Neural progenitor cell (in vitro differentiated cells): ENCODE data around the gene OAS2. TPM values are rescaled to one million over a fixed set of nuclear protein-coding genes. Genes with fewer than 3 reads are reported as not detected.

Source experiments
- DNase-seq: peaks from one replicate; pipeline ENCODE4 v3.0.0-alpha.2; 2016; ENCODE audit warnings: low spot score
- H2AFZ ChIP-seq: fragments of 200-600 bp; sonication (generic); replicated peaks from 2 replicates; pipeline ENCODE4 v1.6.1; 2016; ENCODE audit warnings: antibody characterized with exemption
- H3F3A ChIP-seq: fragments of 200-600 bp; sonication (generic); 2 replicates; pipeline ENCODE4 v1.6.1; 2016; ENCODE audit warnings: antibody characterized with exemption, low read depth
- H3K27ac ChIP-seq: fragments of 200-600 bp; sonication (generic); 2 replicates; pipeline ENCODE4 v1.5.1; 2016; ENCODE audit warnings: mild to moderate bottlenecking
- H3K27me3 ChIP-seq: fragments of 200-600 bp; sonication (generic); 2 replicates; pipeline ENCODE4 v1.6.1; 2016; ENCODE audit warnings: mild to moderate bottlenecking, moderate library complexity
- H3K36me3 ChIP-seq: fragments of 200-600 bp; sonication (generic); 2 replicates; pipeline ENCODE4 v1.5.1; 2016
- H3K4me1 ChIP-seq: fragments of 200-600 bp; sonication (generic); 2 replicates; pipeline ENCODE4 v1.6.1; 2016; ENCODE audit warnings: mixed run types
- H3K4me2 ChIP-seq: fragments of 200-600 bp; sonication (generic); 2 replicates; pipeline ENCODE4 v1.6.1; 2016
- H3K4me3 ChIP-seq: fragments of 200-600 bp; sonication (generic); 2 replicates; pipeline ENCODE4 v1.5.1; 2016
- H3K79me2 ChIP-seq: fragments of 200-600 bp; sonication (generic); 2 replicates; pipeline ENCODE4 v1.6.1; 2016; ENCODE audit warnings: low read depth
- H3K9ac ChIP-seq: fragments of 200-600 bp; sonication (generic); 2 replicates; pipeline ENCODE4 v1.6.1; 2016
- H3K9me3 ChIP-seq: fragments of 200-600 bp; sonication (generic); 2 replicates; pipeline ENCODE4 v1.5.1; 2016; ENCODE audit warnings: low read depth
- H4K20me1 ChIP-seq: fragments of 200-600 bp; sonication (generic); 2 replicates; pipeline ENCODE4 v1.6.1; 2016; ENCODE audit warnings: low read depth
- H3K27ac Mint-ChIP-seq: 3 replicates; pipeline ENCODE4 v1.8.0; 2021; ENCODE audit warnings: mixed read lengths
- H3K27me3 Mint-ChIP-seq: 2 replicates; pipeline ENCODE4 v1.8.0; 2022; ENCODE audit warnings: low read depth, mild to moderate bottlenecking, inconsistent platforms, moderate library complexity, mixed read lengths; ENCODE audit not compliant: insufficient read depth
- H3K36me3 Mint-ChIP-seq: 3 replicates; pipeline ENCODE4 v1.8.0; 2021; ENCODE audit warnings: mixed read lengths
- H3K4me1 Mint-ChIP-seq: 3 replicates; pipeline ENCODE4 v1.8.0; 2021; ENCODE audit warnings: mixed read lengths
- H3K4me3 Mint-ChIP-seq: 3 replicates; pipeline ENCODE4 v1.8.0; 2021; ENCODE audit warnings: mild to moderate bottlenecking, moderate library complexity, mixed read lengths
- H3K9me3 Mint-ChIP-seq: 3 replicates; pipeline ENCODE4 v1.8.0; 2020; ENCODE audit warnings: mixed read lengths
- EZH2 ChIP-seq: fragments of 200-600 bp; sonication (generic); IDR thresholded peaks from 2 replicates; pipeline ENCODE4 v1.6.1; 2017; ENCODE audit warnings: antibody characterized with exemption, mild to moderate bottlenecking, moderate library complexity
- EZH2phosphoT487 ChIP-seq: fragments of 200-600 bp; sonication (generic); IDR thresholded peaks from 2 replicates; pipeline ENCODE4 v1.6.1; 2017; ENCODE audit warnings: antibody characterized with exemption
- total RNA-seq: library from RNA; depleted of rRNA; stranded (reverse); fragments of >200 nt; gene quantifications from 2 replicates; pipeline ENCODE4 v1.2.3, GENCODE V29; 2015; ENCODE audit warnings: low replicate concordance
- TF ChIP-seq, protein P1 (sequence below): fragments of 200-600 bp; sonication (generic); IDR thresholded peaks from 2 replicates; pipeline ENCODE4 v1.5.1; 2017; ENCODE audit warnings: antibody characterized with exemption, mild to moderate bottlenecking

The OAS2 gene
- total RNA-seq, 1 donor from 2014 or later: not detected

GRCh38 chr12:113043240-113043639 is 64.9 kb downstream of the OAS2 start:
- Mint-ChIP-seq H3K27ac (no peak overlapping the region), H3K4me3 (no peak overlapping the region), H3K4me1 (peaks cover 6% of the 10 kb centered on the region), H3K27me3 (peaks cover 27% of the 10 kb centered on the region), H3K9me3 (peaks cover 3% of the 10 kb centered on the region), H3K36me3 (no peaks in the 10 kb centered on the region)
- no peak for DNase-seq
- Histone ChIP-seq H4K20me1 (no peaks in the 10 kb centered on the region), H3K4me2 (no peak overlapping the region), H3K4me1 (no peaks in the 10 kb centered on the region), H2AFZ (no peak overlapping the region), H3K9ac (no peak overlapping the region), H3K9me3 (no peaks in the 10 kb centered on the region), H3K27ac (no peak overlapping the region), H3F3A (no peaks in the 10 kb centered on the region), H3K4me3 (no peak overlapping the region), H3K27me3 (peaks cover 44% of the 10 kb centered on the region), H3K36me3 (no peaks in the 10 kb centered on the region), H3K79me2 (no peaks in the 10 kb centered on the region)
- TF ChIP-seq EZH2phosphoT487 (no peak), EZH2 (no peak)
- TF ChIP-seq, protein P1, sequence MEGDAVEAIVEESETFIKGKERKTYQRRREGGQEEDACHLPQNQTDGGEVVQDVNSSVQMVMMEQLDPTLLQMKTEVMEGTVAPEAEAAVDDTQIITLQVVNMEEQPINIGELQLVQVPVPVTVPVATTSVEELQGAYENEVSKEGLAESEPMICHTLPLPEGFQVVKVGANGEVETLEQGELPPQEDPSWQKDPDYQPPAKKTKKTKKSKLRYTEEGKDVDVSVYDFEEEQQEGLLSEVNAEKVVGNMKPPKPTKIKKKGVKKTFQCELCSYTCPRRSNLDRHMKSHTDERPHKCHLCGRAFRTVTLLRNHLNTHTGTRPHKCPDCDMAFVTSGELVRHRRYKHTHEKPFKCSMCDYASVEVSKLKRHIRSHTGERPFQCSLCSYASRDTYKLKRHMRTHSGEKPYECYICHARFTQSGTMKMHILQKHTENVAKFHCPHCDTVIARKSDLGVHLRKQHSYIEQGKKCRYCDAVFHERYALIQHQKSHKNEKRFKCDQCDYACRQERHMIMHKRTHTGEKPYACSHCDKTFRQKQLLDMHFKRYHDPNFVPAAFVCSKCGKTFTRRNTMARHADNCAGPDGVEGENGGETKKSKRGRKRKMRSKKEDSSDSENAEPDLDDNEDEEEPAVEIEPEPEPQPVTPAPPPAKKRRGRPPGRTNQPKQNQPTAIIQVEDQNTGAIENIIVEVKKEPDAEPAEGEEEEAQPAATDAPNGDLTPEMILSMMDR: no peak

DNA sequence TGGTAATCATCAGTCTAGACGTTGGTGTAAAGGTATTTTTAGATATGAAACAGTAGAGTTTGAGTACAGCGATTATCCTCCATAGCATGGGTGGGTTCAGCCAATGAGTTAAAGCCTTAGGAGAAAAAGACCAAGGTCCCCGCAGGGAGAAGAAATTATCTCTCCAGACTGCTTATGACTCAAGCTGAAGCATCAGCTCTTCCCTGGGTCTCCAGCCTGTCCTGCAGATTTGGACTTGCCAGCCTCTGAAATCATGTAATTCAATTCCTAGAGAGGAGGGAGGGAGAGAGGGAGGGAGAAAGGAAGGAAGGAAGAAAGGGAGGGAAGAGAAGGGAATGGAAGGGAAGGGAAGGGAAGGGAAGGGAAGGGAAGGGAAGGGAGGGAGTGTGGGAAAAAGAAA is 66.2 kb downstream of the OAS2 start:
- no peaks in the 10 kb centered on the region for H3K79me2 ChIP-seq
- no peak overlapping the region for H3K4me3 ChIP-seq
- H3K27me3 ChIP-seq: peaks cover 46% of the 10 kb centered on the region
- H3F3A ChIP-seq: no peaks in the 10 kb centered on the region
- no peak for DNase-seq
- no peak overlapping the region for H3K27ac ChIP-seq
- H3K36me3 Mint-ChIP-seq: no peaks in the 10 kb centered on the region
- H3K9me3 Mint-ChIP-seq: peaks cover 3% of the 10 kb centered on the region
- no peaks in the 10 kb centered on the region for H3K9me3 ChIP-seq
- no peak overlapping the region for H3K4me3 Mint-ChIP-seq
- no peak overlapping the region for H3K4me2 ChIP-seq
- H3K27me3 Mint-ChIP-seq: peaks cover 27% of the 10 kb centered on the region
- H4K20me1 ChIP-seq: no peaks in the 10 kb centered on the region
- H3K9ac ChIP-seq: no peak overlapping the region
- TF ChIP-seq EZH2 (no peak), EZH2phosphoT487 (no peak)
- TF ChIP-seq, protein P1: no peak
- H2AFZ ChIP-seq: no peak overlapping the region
- H3K4me1 ChIP-seq: no peaks in the 10 kb centered on the region
- H3K4me1 Mint-ChIP-seq: peaks cover 6% of the 10 kb centered on the region
- no peaks in the 10 kb centered on the region for H3K36me3 ChIP-seq
- H3K27ac Mint-ChIP-seq: no peak overlapping the region

DNA sequence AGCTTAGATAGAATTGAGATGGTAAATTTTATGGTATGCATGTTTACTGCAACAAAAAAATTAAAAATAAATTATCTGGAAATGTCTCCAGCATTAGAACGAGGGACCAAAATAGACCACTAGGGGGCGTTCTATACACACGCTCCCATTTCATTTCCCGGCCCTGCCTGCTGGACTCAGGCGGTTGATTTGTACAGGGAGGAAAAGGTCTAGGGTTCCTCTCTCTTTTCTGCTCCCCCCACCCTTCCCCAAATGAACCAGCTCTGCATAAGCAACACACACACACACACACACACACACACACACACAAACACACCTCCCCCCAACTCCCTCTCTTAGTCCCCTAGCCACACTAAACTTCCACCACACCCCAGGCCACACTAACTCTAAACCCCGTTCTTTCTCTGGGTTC is 70.4 kb downstream of the OAS2 start:
- H3K9me3 Mint-ChIP-seq: peaks cover under 1% of the 10 kb centered on the region
- Histone ChIP-seq H2AFZ (no peak overlapping the region), H3K4me2 (no peak overlapping the region), H3K79me2 (no peaks in the 10 kb centered on the region), H3K27ac (no peak overlapping the region), H3K36me3 (no peaks in the 10 kb centered on the region), H3F3A (no peaks in the 10 kb centered on the region), H3K4me3 (no peak overlapping the region), H3K9me3 (no peaks in the 10 kb centered on the region), H3K4me1 (no peaks in the 10 kb centered on the region), H3K27me3 (peaks cover 70% of the 10 kb centered on the region), H4K20me1 (no peaks in the 10 kb centered on the region), H3K9ac (no peak overlapping the region)
- TF ChIP-seq EZH2phosphoT487: no peak
- no peak for TF ChIP-seq EZH2
- TF ChIP-seq, protein P1: peak; percentile 90
- no peaks in the 10 kb centered on the region for H3K4me1 Mint-ChIP-seq
- H3K36me3 Mint-ChIP-seq: no peaks in the 10 kb centered on the region
- H3K27me3 Mint-ChIP-seq: peaks cover 29% of the 10 kb centered on the region
- peak; percentile 85 for DNase-seq
- no peak overlapping the region for H3K27ac Mint-ChIP-seq
- H3K4me3 Mint-ChIP-seq: no peak overlapping the region
